IMR-90 (cell line): ENCODE measurements around the gene MAN1C1. TPM values are rescaled to one million over a fixed set of nuclear protein-coding genes. Genes with fewer than 3 reads are reported as not detected.

Experiments used
- ATAC-seq: fragments of 200-7000 bp; cut with Tn5 transposase; 2 replicates; pipeline ENCODE4 v1.9.1; 2020; ENCODE audit warnings: low read depth, mild to moderate bottlenecking, moderate library complexity
- BruUV-seq: library from RNA; stranded (reverse); fragments of 400-500 nt; replicated peaks from 2 replicates; lab custom pipeline; 2021; lab: Mats Ljungman, UMichigan
- CTCF ChIA-PET: fragments of 300-600 bp; formaldehyde crosslinking; extraction: SDS; loops from one replicate; lab custom pipeline; 2021; ENCODE audit warnings: antibody characterized with exemption; lab: Yijun Ruan, JAX
- POLR2A ChIA-PET: fragments of 300-600 bp; sonication (Branson Sonifier 250); formaldehyde crosslinking; loops from one replicate; lab custom pipeline; 2022; ENCODE audit warnings: antibody characterized with exemption; ENCODE audit not compliant: unreplicated experiment; lab: Charles Lee
- DNase-seq: peaks from one replicate; pipeline ENCODE4 v3.0.0; 2013
- H2AFZ ChIP-seq: replicated peaks from 2 replicates; pipeline ENCODE3; 2013; ENCODE audit warnings: low read length, mild to moderate bottlenecking; ENCODE audit not compliant: poor library complexity
- H2AK5ac ChIP-seq: 2 replicates; pipeline ENCODE4 v1.6.1; 2013; ENCODE audit warnings: low read depth, low read length, inconsistent platforms
- H2AK9ac ChIP-seq: replicated peaks from 2 replicates; pipeline ENCODE3; 2013; ENCODE audit warnings: mild to moderate bottlenecking, low read depth, low read length, moderate library complexity; ENCODE audit not compliant: poor library complexity
- H2BK120ac ChIP-seq: 2 replicates; pipeline ENCODE4 v1.6.1; 2013; ENCODE audit warnings: low read depth, low read length, inconsistent platforms
- H2BK15ac ChIP-seq: 3 replicates; pipeline ENCODE4 v1.6.1; 2013; ENCODE audit warnings: low read depth, low read length, inconsistent platforms
- H2BK20ac ChIP-seq: 2 replicates; pipeline ENCODE4 v1.6.1; 2013; ENCODE audit warnings: low read depth, mild to moderate bottlenecking, inconsistent platforms, low read length, moderate library complexity
- H2BK5ac ChIP-seq: 2 replicates; pipeline ENCODE4 v1.6.1; 2013; ENCODE audit warnings: mild to moderate bottlenecking, low read depth, low read length, inconsistent platforms; ENCODE audit not compliant: poor library complexity, severe bottlenecking
- H3K14ac ChIP-seq: replicated peaks from 2 replicates; pipeline ENCODE4 v1.6.1; 2013; ENCODE audit warnings: low read depth, low read length, inconsistent platforms
- H3K18ac ChIP-seq: 2 replicates; pipeline ENCODE4 v1.6.1; 2013; ENCODE audit warnings: low read depth, low read length, control low read depth
- H3K23ac ChIP-seq: 2 replicates; pipeline ENCODE4 v1.6.1; 2013; ENCODE audit warnings: low read depth, low read length, inconsistent platforms
- H3K27ac ChIP-seq: 2 replicates; pipeline ENCODE4 v1.5.1; 2013; ENCODE audit warnings: mild to moderate bottlenecking, control low read depth, low read length; ENCODE audit not compliant: insufficient read depth
- H3K27me3 ChIP-seq: 2 replicates; pipeline ENCODE4 v1.6.1; 2013; ENCODE audit warnings: low read length; ENCODE audit not compliant: control insufficient read depth, insufficient read depth
- H3K36me3 ChIP-seq: 2 replicates; pipeline ENCODE4 v1.6.1; 2013; ENCODE audit warnings: low read length, mixed read lengths; ENCODE audit not compliant: control insufficient read depth, insufficient read depth
- H3K4ac ChIP-seq: 2 replicates; pipeline ENCODE4 v1.6.1; 2013; ENCODE audit warnings: low read depth, low read length, inconsistent platforms
- H3K4me1 ChIP-seq: 2 replicates; pipeline ENCODE4 v1.6.1; 2013; ENCODE audit warnings: low read length, mixed read lengths; ENCODE audit not compliant: control insufficient read depth, insufficient read depth
- H3K4me2 ChIP-seq: 2 replicates; pipeline ENCODE4 v1.6.1; 2013; ENCODE audit warnings: low read depth, mild to moderate bottlenecking, control low read depth, low read length, moderate library complexity
- H3K4me3 ChIP-seq: 2 replicates; pipeline ENCODE4 v1.5.1; 2013; ENCODE audit warnings: low read depth, mild to moderate bottlenecking, control low read depth, low read length, moderate library complexity; ENCODE audit not compliant: insufficient read depth
- H3K56ac ChIP-seq: 2 replicates; pipeline ENCODE4 v1.6.1; 2013; ENCODE audit warnings: low read length, inconsistent platforms; ENCODE audit not compliant: insufficient read depth; ENCODE audit errors: extremely low read depth
- H3K79me1 ChIP-seq, 2 experiments: 2 replicates each; pipeline ENCODE4 v1.6.1; 2013; ENCODE audit warnings: low read length in 2 of 2, inconsistent platforms in 1 of 2, low read depth in 1 of 2
- H3K9ac ChIP-seq: 2 replicates; pipeline ENCODE4 v1.6.1; 2013; ENCODE audit warnings: low read depth, low read length, control low read depth
- H3K9me1 ChIP-seq: 2 replicates; pipeline ENCODE4 v1.6.1; 2013; ENCODE audit warnings: low read length, inconsistent platforms; ENCODE audit not compliant: insufficient read depth
- H3K9me3 ChIP-seq: 2 replicates; pipeline ENCODE4 v1.6.1; 2013; ENCODE audit warnings: low read length; ENCODE audit not compliant: control insufficient read depth, insufficient read depth
- H4K20me1 ChIP-seq: 2 replicates; pipeline ENCODE4 v1.6.1; 2013; ENCODE audit warnings: low read length, inconsistent platforms; ENCODE audit not compliant: insufficient read depth
- H4K5ac ChIP-seq: 2 replicates; pipeline ENCODE4 v1.6.1; 2013; ENCODE audit warnings: mild to moderate bottlenecking, low read depth, low read length, control low read depth
- H4K8ac ChIP-seq, 2 experiments: 2 replicates each; pipeline ENCODE4 v1.6.1; 2013; ENCODE audit warnings: low read depth in 2 of 2, low read length in 2 of 2, control low read depth in 1 of 2, inconsistent platforms in 1 of 2
- H4K91ac ChIP-seq: 2 replicates; pipeline ENCODE4 v1.6.1; 2013; ENCODE audit warnings: low read depth, low read length, inconsistent platforms; ENCODE audit not compliant: insufficient read depth
- CTCF ChIP-seq: conservative IDR thresholded peaks from 2 replicates; pipeline ENCODE4 v1.5.1; 2012; ENCODE audit warnings: mild to moderate bottlenecking, low read depth, low read length, improper control_type of control experiment
- MAFK ChIP-seq: IDR thresholded peaks from 2 replicates; pipeline ENCODE4 v1.6.1; 2012; ENCODE audit warnings: low read depth, low read length, improper control_type of control experiment
- MAZ ChIP-seq: IDR thresholded peaks from 2 replicates; pipeline ENCODE4 v1.6.1; 2012; ENCODE audit warnings: low read depth, mild to moderate bottlenecking, low read length, improper control_type of control experiment, moderate library complexity, borderline replicate concordance
- POLR2A ChIP-seq: IDR thresholded peaks from 2 replicates; pipeline ENCODE4 v1.6.1; 2012; ENCODE audit warnings: mild to moderate bottlenecking, low read depth, low read length
- RAD21 ChIP-seq: IDR thresholded peaks from 2 replicates; pipeline ENCODE4 v1.6.1; 2012; ENCODE audit warnings: low read length, improper control_type of control experiment
- SMC3 ChIP-seq: fragments of 150-350 bp; IDR thresholded peaks from 2 replicates; pipeline ENCODE4 v1.6.1; 2016; ENCODE audit warnings: low read depth, mild to moderate bottlenecking, antibody characterized with exemption, low read length, moderate library complexity
- WGBS, 2 experiments: methylation state at CpG; one replicate each; pipeline versions ENCODE4 v1.1.5 to v1.1.7; 2013; ENCODE audit warnings: missing lambda C conversion rate in 2 of 2; ENCODE audit not compliant: insufficient read length in 1 of 2; ENCODE audit errors: extremely low coverage in 2 of 2; 5-methylcytosine and 5-hydroxymethylcytosine counted together
- dilution Hi-C: fragments of 300-500 bp; cut with HindIII; formaldehyde crosslinking; loops from one replicate; pipeline ENCODE4 v1.14.3; 2018; ENCODE audit warnings: low sequenced_read_pairs; ENCODE audit not compliant: unreplicated experiment
- in situ Hi-C: fragments of 300-500 bp; cut with MboI; formaldehyde crosslinking; loops from 3 replicates; pipeline ENCODE4 v1.14.3; 2019; ENCODE audit warnings: low sequenced_read_pairs, inconsistent platforms, mixed read lengths
- intact Hi-C: fragments of 100-400 bp; cut with micrococcal nuclease; formaldehyde crosslinking; loops from 2 replicates; pipeline ENCODE4 v1.10.0; 2022
- polyA plus RNA-seq, 3 experiments: library from polyadenylated mRNA; depleted of rRNA; stranded (reverse); fragments of >200 nt; gene quantifications; 2 replicates each; pipeline ENCODE4 v1.2.3, GENCODE V29; 2012; ENCODE audit warnings: low replicate concordance in 1 of 3
- total RNA-seq: library from RNA; depleted of rRNA; stranded (reverse); fragments of >200 nt; gene quantifications from 2 replicates; pipeline ENCODE4 v1.2.3, GENCODE V29; 2012

The MAN1C1 gene
- total and polyA plus RNA-seq, 2 of the 4 experiments (the other 2 are of a cell fraction): 3.2 to 11.3 TPM

- POLR2A ChIA-PET: no interaction called here
- no peaks in the 10 kb centered on the region for H3K9me1 ChIP-seq
- H3K36me3 ChIP-seq: peaks cover 63% of the 10 kb centered on the region
- H2AK9ac ChIP-seq: peak overlapping the region; percentile 93
- DNase-seq (peak; percentile 35), ATAC-seq (peak; percentile 88)
- no peaks in the 10 kb centered on the region for H3K9me3 ChIP-seq
- H3K9ac ChIP-seq: no peak overlapping the region
- H2AFZ ChIP-seq: peak overlapping the region; percentile 59
- peaks cover 0 to 11% of the 10 kb centered on the region in 2 experiments; a peak in 2 of 4 replicates for H3K79me1 ChIP-seq
- intact Hi-C loops (loop anchor here (10.0 kb wide), 1 partner anchor 566 kb away; the partner anchor contains the start of gene RSRP1), dilution Hi-C loops (no loop called here), in situ Hi-C loops (loop anchor here (25.0 kb wide), 2 partner anchors 398 to 573 kb away; partner anchors contain the start of genes RHCE, RSRP1 and SYF2)
- H2BK20ac ChIP-seq: no peak overlapping the region
- no peak overlapping the region for H3K18ac ChIP-seq
- no peak overlapping the region for H3K23ac ChIP-seq
- peak overlapping the region in 1 of 2 experiments; percentile 74; a peak in 1 of 4 replicates for H4K8ac ChIP-seq
- WGBS, 2 experiments: 25% methylated on average over 13 of the region's 21 CpGs; no CpG with 5 or more reads in 1 of the 2 experiments
- H3K27me3 ChIP-seq: no peaks in the 10 kb centered on the region
- H4K5ac ChIP-seq: no peak overlapping the region
- H3K14ac ChIP-seq: no peak overlapping the region
- H2BK5ac ChIP-seq: no peak overlapping the region
- no peak overlapping the region for H4K91ac ChIP-seq
- peaks cover 6% of the 10 kb centered on the region for H3K4me1 ChIP-seq
- peaks cover 19% of the 10 kb centered on the region for H4K20me1 ChIP-seq
- no peak overlapping the region for H3K27ac ChIP-seq
- no peak overlapping the region for H2BK15ac ChIP-seq
- TF ChIP-seq MAFK (no peak), MAZ (peak; percentile 53; the same call in 1 of the 2 replicates), SMC3 (peak; percentile 76), POLR2A (peak; percentile 36; the same call in 1 of the 2 replicates), CTCF (peak; percentile 88), RAD21 (peak; percentile 92)
- no peak overlapping the region for H3K4ac ChIP-seq
- no peak overlapping the region for H2BK120ac ChIP-seq
- no peak overlapping the region for H3K4me3 ChIP-seq
- H2AK5ac ChIP-seq: peak overlapping the region; percentile 69
- no TSS peak for BruUV-seq
- no peak overlapping the region for H3K4me2 ChIP-seq
- H3K56ac ChIP-seq: no peak overlapping the region
- CTCF ChIA-PET: interaction anchor here (1.5 kb wide), 1 partner anchor 202 kb away, joined by 6 read pairs; no protein-coding TSS in a partner anchor
Measured at GRCh38 chr1:25810341-25811299, 194.0 kb downstream of the MAN1C1 start.
